TTC549 (cell line): ENCODE data around the gene HCRT.
"Not testable (repeated sequence)": the region's sequence is repeated elsewhere in the genome, so short reads cannot be mapped to it uniquely, and the experiment has no call there.

ENCODE experiments used
- FAIRE-seq: peaks from 2 replicates; lab custom pipeline; 2012; peaks lifted over from hg19 to GRCh38; lab: Jason Lieb, UNC

The HCRT gene, protein sequence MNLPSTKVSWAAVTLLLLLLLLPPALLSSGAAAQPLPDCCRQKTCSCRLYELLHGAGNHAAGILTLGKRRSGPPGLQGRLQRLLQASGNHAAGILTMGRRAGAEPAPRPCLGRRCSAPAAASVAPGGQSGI

DNA sequence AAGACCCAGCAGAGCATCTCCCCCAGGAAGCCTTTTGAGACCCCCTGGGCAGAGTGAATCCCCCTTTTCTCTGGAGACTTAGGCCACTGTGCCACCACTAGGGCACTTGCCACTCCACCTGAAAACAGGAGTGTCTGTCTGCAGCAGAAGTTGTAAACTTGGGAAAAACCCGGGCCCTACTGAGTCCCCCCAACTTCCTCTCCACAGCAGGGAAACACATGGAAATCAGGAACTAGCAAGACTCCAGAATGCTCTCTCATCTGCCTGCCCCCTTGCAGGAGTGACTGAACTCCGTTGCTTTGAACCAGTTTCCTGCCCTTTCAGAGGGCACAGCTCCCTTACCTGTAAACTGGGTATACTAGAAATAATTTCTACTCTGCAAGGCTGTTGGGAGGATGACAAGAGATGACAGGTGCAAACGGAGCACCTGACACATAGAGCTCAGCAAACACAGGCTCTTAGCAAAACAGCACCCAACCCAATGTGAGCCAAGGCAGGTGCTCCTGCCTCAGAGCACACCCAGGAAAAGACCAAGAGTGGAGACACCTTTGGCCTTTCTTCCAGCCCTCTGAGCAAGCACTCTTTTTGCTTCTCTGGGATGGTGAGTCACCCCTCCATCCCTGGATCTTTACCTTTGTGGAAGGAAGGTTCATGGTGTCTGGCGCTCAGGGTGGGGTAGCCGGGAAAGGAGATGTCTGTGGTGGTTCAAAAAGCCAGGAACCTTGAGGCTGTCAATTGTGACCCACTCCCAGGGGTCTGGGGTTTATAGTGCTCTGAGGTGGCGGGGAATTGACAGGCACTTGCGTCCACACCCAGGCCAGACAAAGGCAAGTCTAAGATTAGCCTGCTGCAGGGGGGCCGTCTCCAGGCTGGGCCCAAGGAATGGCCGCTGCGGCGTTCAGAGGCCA is at the start of gene HCRT:
Gene HCRT (minus strand): TSS at position 740 of the 908 bp plus-strand sequence. CDS start 87 bp downstream, at position 653.
- FAIRE-seq, result no peak

GRCh38 chr17:42233994-42234393 is 48.7 kb upstream of the HCRT start:
- FAIRE-seq, result no peak

GRCh38 chr17:42233156-42233555 is 47.9 kb upstream of the HCRT start:
- FAIRE-seq, result no peak

GRCh38 chr17:42230225-42230624 is 45.0 kb upstream of the HCRT start:
- no peak for FAIRE-seq

- FAIRE-seq, result no peak
These were observed 42.8 kb upstream of the HCRT start for GRCh38 chr17:42227849-42228700.

DNA sequence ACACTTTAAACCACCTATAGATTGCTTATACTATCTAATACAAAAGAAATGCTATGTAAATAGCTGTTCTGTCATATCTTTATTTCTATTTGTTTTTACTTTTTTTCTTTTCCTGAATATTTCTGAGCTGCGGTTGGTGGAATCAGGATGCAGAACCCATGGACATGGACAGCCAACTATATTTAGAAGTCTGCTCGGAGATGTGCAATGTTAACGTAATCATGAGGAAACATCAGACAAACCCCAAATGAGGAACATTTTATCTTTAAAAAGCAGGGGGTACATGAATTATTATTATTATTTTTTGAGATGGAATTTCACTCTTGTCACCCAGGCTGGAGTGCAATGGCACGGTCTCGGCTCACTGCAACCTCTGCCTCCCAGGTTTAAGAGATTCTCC is 40.4 kb upstream of the HCRT start:
- FAIRE-seq, result no peak

- FAIRE-seq, result no peak
These were observed 39.4 kb upstream of the HCRT start for GRCh38 chr17:42224651-42225050.

DNA sequence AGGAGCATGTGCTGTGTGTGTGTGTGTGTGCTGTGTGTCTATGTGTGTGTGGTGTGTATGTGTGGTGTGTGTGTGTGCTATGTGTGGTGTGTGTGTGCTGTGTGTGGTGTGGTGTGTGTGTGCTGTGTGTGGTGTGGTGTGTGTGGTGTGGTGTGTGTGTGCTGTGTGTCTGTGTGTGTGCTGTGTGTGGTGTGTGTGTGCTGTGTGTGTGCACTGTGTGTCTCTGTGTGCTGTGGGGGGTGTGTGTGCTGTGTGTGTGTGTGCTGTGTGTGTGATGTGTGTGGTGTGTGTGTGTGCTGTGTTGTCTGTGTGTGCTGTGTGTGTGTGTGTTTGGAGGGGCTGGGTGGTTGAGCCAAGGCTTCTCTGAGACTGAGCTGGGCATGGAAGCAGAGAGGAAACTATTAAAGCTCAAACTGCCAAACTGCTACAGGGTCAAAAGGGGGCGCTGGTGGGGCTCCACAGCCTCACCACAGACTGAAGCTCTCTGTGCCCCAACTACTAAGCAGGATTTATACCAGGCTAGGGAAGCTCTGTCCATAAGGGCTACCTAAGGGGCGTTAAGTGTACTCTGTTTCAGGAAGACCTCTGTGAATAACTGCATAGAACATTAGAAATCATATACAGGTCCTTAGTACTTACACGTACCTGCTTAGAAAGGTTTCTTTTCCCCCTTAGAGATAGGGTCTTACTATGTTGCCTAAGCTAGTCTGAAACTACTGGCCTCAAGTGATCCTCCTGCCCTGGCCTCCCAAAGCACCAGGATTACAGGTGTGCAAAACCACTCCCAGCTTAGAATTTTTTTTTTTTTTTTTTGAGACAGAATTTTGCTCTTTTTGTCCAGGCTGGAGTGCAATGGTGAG is 36.9 kb upstream of the HCRT start:
- no peak for FAIRE-seq

- not testable (repeated sequence) for FAIRE-seq
These were observed 34.0 kb upstream of the HCRT start for GRCh38 chr17:42219280-42219679.

GRCh38 chr17:42214156-42214555 is 28.9 kb upstream of the HCRT start:
- FAIRE-seq, result no peak

DNA sequence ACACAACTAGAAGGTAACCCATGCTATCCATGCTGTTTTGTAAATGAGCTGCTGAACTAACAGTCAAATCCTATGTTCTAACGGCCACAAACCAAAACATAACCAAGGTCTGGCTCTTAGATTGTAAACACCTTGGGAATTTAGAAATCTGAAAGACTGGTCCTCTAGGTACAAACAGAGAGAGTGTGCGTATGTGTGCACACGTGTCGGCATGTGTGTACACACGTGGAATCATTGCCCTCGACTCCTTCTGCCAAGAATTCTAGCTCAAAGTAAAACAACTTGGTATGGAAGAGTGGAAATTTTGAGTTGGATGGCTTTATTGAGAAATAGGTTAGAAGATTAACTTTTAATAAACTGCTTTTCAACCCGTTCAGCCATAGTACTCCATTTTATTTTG is 27.1 kb upstream of the HCRT start:
- no peak for FAIRE-seq

GRCh38 chr17:42211921-42212341 is 26.7 kb upstream of the HCRT start:
- FAIRE-seq, result not testable (repeated sequence)

DNA sequence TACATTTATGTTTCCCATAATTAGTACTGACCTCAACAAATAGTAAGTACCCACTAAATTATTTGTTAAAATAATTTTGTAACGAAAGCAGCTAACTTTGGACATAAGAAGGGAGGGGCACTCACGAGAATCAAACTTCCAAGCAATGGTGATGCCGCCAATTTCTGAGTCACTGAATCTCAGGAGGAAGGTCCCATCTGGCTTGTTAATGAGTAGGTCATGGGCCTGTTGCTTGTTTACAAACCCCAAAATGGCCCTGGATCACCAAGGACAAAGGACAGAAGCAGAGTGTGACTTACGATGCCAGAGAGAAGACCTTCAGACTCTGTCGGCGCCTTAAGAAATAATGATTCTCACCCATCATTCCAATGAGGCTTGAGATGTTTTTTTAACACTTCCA is 24.8 kb upstream of the HCRT start:
- no peak for FAIRE-seq

DNA sequence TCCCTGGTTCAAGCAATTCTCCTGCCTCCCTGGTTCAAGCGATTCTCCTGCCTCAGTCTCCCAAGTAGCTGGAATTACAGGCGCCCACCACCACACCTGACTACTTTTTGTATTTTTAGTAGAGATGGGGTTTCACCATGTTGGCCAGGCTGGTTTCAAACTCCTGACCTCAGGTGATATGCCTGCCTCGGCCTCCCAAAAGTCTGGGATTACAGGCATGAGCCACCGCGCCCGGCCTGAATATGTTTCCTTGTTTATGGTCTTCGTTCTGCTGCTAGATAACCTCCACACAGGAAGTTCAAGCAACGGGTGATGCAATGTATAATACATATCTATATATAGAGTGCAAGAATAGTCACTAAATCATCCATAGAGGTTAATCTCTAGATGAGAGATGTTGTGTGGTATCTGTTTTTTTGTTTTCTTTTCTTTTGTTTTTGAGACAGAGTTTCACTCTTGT is 20.9 kb upstream of the HCRT start:
- not testable (repeated sequence) for FAIRE-seq

GRCh38 chr17:42203354-42203753 is 18.1 kb upstream of the HCRT start:
- FAIRE-seq, result no peak

DNA sequence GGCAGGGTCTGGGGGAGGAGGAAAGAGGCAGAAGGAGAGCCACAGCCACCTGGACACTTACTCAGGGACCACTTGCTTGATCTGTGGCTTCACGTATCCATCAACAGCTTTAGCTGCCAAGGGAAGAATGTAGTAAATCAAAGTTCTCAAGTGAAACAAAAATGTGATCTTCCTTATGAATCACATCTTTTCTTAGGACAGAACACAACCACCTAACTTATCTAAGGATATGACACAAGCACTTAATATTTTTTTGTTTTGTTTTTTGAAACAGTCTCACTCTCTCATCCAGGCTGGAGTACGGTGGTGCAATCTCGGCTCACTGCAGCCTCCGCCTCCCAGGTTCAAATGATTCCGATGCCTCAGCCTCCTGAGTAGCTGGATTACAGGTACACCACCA is 17.4 kb upstream of the HCRT start:
- no peak for FAIRE-seq

- FAIRE-seq, result no peak
These were observed 16.9 kb upstream of the HCRT start for GRCh38 chr17:42202159-42202558.

GRCh38 chr17:42201458-42201772 is 16.2 kb upstream of the HCRT start:
- no peak for FAIRE-seq

GRCh38 chr17:42200706-42201457 is 15.6 kb upstream of the HCRT start:
- no peak for FAIRE-seq

GRCh38 chr17:42199416-42200011 is 14.3 kb upstream of the HCRT start:
- no peak for FAIRE-seq

DNA sequence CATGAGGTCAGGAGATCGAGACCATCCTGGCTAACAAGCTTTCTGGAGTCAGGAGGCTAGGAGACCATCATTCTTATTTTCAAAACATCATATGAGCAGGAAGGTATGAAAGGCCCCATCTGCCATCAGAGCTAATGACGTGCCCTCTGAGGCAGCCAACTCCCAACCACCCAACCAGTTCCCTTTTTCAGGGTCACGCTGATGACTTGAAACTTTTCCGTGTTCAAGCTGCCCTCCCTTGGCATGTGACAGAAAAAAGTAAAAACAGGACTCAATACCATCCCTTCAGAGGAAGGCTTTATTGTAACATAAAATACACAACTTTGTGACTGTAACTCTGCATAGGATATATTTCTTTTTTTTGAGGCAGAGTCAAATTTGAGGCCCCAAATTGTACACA is 13.6 kb upstream of the HCRT start:
- FAIRE-seq, result no peak
